Small intestine (tissue), 7 donors: Measurements from ENCODE around the gene TPST2. TPM values are rescaled to one million over a fixed set of nuclear protein-coding genes. Genes with fewer than 3 reads are reported as not detected.

Source experiments
- DNase-seq, 2 donors: peaks; one replicate each; pipeline versions ENCODE4 v3.0.0 to v3.0.0-alpha.2; 2013
- FAIRE-seq: peaks from 2 replicates; lab custom pipeline; 2012; peaks lifted over from hg19 to GRCh38; lab: Jason Lieb, UNC
- H3K27ac ChIP-seq, 3 donors: one replicate each; pipeline ENCODE4 v1.5.1; 2013; ENCODE audit warnings: low read length in 2 of 3, mild to moderate bottlenecking in 2 of 3, control low read depth in 1 of 3, inconsistent platforms in 1 of 3, low read depth in 1 of 3, moderate library complexity in 1 of 3
- H3K27me3 ChIP-seq, 3 donors: one replicate each; pipeline ENCODE4 v1.6.1; 2013; ENCODE audit warnings: low read length in 3 of 3, inconsistent platforms in 1 of 3; ENCODE audit not compliant: control insufficient read depth in 3 of 3, insufficient read depth in 3 of 3
- H3K36me3 ChIP-seq, 3 donors: one replicate each; pipeline ENCODE4 v1.6.1; 2013; ENCODE audit warnings: low read length in 3 of 3, inconsistent platforms in 1 of 3, low read depth in 1 of 3, mild to moderate bottlenecking in 1 of 3, moderate library complexity in 1 of 3; ENCODE audit not compliant: control insufficient read depth in 3 of 3, insufficient read depth in 2 of 3
- H3K4me1 ChIP-seq, 3 donors: one replicate each; pipeline ENCODE4 v1.6.1; 2013; ENCODE audit warnings: low read length in 2 of 3, inconsistent platforms in 1 of 3, low read depth in 1 of 3, mild to moderate bottlenecking in 1 of 3, moderate library complexity in 1 of 3; ENCODE audit not compliant: control insufficient read depth in 3 of 3, insufficient read depth in 2 of 3
- H3K4me3 ChIP-seq, 3 donors: one replicate each; pipeline ENCODE4 v1.5.1; 2013; ENCODE audit warnings: low read length in 3 of 3, control low read depth in 1 of 3, inconsistent platforms in 1 of 3, low read depth in 1 of 3, mild to moderate bottlenecking in 1 of 3, moderate library complexity in 1 of 3
- H3K9me3 ChIP-seq, 2 donors: one replicate each; pipeline ENCODE4 v1.6.1; 2013; ENCODE audit warnings: low read depth in 1 of 2, low read length in 1 of 2; ENCODE audit not compliant: control insufficient read depth in 2 of 2, insufficient read depth in 1 of 2
- WGBS, 3 donors: extraction: QIAGEN DNeasy Blood & Tissue Kit; methylation state at CpG; one replicate each; pipeline ENCODE4 v1.1.7; 2013; 5-methylcytosine and 5-hydroxymethylcytosine counted together
- polyA plus RNA-seq, 4 donors: library from polyadenylated mRNA; stranded (reverse) in 3 of 4; unstranded in 1 of 4; fragments of 200-250 nt in 3 of 4; fragments of 120-200 nt in 1 of 4; gene quantifications; one replicate each; pipeline versions ENCODE4 v1.2.1 to v1.2.3, GENCODE V29; 2013
- donor health status: healthy with polysubstance abuse.
- donor health status: control.
- donor health status: control.
- donor health status: Bipolar disorder and iron deficiency.
- donor health status: healthy.

The TPST2 gene
- polyA plus RNA-seq, 4 donors, result 6.3 to 29.2 (median 16.6) TPM

DNA sequence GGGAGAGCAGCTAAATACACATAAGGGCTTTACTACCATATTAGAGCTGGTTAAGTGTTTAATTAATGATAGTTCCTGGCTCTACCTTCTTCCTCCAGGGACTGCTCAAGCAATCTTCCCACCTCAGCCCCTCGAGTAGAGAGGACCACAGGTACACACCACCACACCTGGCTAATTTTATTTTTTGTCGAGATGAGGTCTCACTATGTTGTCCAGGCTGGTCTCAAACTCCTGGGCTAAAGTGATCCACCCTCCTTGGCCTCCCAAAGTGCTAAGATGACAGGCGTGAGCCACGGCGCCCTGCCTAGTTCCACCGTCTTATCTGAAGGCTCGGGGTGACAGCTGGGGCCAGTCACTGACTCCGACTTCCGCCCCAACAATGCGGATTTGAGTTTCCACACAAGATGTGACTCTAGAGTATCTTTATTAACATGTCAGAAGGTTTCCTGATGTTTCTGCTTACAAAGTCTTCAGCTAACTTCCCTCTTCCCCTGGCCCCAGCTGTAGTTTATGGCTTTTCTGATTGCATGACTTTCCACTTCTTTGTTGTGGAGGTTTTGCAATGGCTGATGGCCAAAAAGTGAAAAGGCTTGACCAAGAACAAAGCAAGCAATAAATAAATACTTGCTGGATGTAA lies 16.8 kb downstream of the TPST2 start:
- peaks cover 0 to 8% (median 0%) of the 10 kb centered on the region in 3 donors for H3K36me3 ChIP-seq
- no peaks in the 10 kb centered on the region for H3K27me3 ChIP-seq
- H3K4me3 ChIP-seq, result no peak overlapping the region
- FAIRE-seq (no peak), DNase-seq (peak; percentile 56 to 63)
- 15 to 42% (median 35%) methylated on average over 10 of the region's 10 CpGs for WGBS, 3 donors
- H3K4me1 ChIP-seq, result peaks cover 0 to 2% (median 2%) of the 10 kb centered on the region in 3 donors
- peak overlapping the region in 1 of 3 donors; percentile 71 for H3K27ac ChIP-seq
- H3K9me3 ChIP-seq, result no peaks in the 10 kb centered on the region

DNA sequence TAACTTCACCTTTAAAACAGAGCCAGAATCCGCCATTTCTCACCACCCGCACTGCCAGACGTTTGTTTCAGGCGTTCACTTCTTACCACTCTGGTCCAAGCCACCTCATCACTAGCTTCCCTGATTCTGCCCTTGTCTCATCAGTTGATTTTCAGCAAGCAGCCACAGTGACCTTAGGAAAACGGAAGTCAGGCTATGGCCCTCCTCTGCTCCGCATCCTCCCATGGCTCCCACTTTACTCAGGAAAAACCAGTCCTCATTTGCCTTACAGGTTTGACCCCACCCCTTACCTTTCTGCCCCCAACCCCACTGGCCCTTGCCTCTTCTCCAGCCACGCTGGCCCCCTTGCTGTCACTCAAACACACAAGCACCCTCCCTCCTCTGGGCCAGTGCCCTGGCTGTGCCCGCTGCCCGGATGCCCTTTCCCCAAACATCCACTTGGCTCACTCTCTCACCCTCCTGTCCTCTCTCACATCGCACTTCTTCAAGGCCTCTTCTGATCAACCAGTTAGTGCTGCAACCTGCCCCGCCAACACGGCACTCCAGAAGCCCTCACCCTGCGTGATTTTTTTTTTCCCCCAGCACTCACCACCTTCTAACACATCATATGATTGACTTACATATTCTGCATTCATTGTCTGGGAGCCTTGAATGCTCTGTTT lies 18.9 kb downstream of the TPST2 start:
- FAIRE-seq, result no peak
- Histone ChIP-seq H3K9me3 (no peaks in the 10 kb centered on the region), H3K4me1 (peaks cover 0 to 2% (median 2%) of the 10 kb centered on the region in 3 donors), H3K27ac (no peak overlapping the region), H3K36me3 (peaks cover 0 to 7% (median 0%) of the 10 kb centered on the region in 3 donors), H3K27me3 (no peaks in the 10 kb centered on the region), H3K4me3 (no peak overlapping the region)
- DNase-seq, result no peak
- WGBS, 3 donors, result 91 to 93% (median 92%) methylated on average over 13 of the region's 13 CpGs

DNA sequence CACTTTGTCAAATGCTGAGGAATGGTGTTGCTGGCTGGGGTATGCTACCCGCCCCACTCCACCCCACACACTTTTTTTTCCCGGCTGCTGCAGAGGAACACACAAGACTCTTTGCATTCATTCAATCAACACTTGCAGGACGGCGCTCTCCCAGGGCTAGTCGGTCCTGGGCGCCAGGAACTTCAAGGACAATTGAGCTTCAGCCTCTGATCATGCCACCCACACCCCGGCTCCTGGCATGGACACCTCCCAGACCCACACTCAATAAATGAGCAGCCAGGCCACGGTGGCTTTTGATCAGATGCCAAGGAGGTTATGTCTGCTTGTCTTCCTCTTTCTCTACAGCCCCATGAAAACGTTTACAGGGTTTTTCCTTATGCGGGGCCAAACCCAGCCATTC lies 19.8 kb downstream of the TPST2 start:
- Histone ChIP-seq H3K4me3 (no peak overlapping the region), H3K9me3 (no peaks in the 10 kb centered on the region), H3K36me3 (peaks cover 0 to 8% (median 0%) of the 10 kb centered on the region in 3 donors), H3K27me3 (no peaks in the 10 kb centered on the region), H3K27ac (no peak overlapping the region), H3K4me1 (peaks cover 0 to 2% (median 2%) of the 10 kb centered on the region in 3 donors)
- FAIRE-seq, result no peak
- WGBS, 3 donors, result 29 to 41% (median 35%) methylated on average over 10 of the region's 10 CpGs
- DNase-seq, result peak in 1 of 2 donors; percentile 10

DNA sequence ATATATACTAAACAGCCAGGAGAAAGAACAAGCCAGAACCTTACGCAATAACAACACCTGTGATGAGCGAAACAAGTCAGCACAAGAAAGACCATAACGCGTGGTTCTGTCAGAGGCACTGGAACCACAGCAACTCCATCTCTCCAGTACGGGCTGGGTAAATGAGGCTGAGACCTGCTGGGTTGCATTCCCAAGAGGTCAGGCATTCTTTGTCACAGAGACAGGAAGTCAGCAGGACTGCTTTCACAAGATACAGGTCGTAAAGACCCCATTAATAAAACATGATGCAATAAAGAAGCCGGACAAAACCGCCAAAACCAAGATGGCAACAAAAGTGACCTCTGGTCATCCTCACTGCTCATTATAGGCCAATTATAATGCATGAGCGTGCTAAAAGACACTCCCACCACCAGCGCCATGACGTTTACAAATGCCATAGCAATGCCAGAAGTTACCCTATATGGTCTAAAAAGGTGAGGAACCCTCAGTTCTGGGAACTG lies 21.7 kb downstream of the TPST2 start:
- FAIRE-seq, result no peak
- Histone ChIP-seq H3K27me3 (no peaks in the 10 kb centered on the region), H3K4me1 (peaks cover 0 to 2% (median 0%) of the 10 kb centered on the region in 3 donors), H3K4me3 (no peak overlapping the region), H3K27ac (no peak overlapping the region), H3K36me3 (peaks cover 0 to 21% (median 0%) of the 10 kb centered on the region in 3 donors), H3K9me3 (no peaks in the 10 kb centered on the region)
- WGBS, 3 donors, result 82 to 91% (median 89%) methylated on average over 11 of the region's 11 CpGs
- no peak for DNase-seq

DNA sequence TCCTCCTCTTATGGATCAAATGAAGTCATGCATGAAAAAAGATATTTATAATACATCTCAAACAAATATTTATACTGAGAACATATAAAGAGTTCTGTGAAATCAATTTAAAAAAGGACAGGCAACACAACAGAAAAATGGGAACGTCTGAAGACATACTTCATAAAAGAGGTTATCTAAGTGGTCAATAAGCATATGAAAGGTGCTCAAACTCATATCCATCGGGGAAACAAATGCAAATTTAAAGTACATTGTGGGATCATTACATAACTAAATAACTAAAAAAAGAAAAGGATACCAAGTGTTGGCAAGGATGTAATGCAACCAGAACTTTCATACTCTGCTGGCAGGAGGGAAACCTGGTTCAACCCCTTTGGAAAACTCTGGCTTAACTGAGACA lies 22.3 kb downstream of the TPST2 start:
- no peaks in the 10 kb centered on the region for H3K27me3 ChIP-seq
- no peaks in the 10 kb centered on the region for H3K4me1 ChIP-seq
- 84 to 88% (median 87%) methylated on average over 2 of the region's 2 CpGs for WGBS, 3 donors
- H3K36me3 ChIP-seq, result peaks cover 0 to 21% (median 0%) of the 10 kb centered on the region in 3 donors
- no peak for DNase-seq
- H3K27ac ChIP-seq, result no peak overlapping the region
- H3K9me3 ChIP-seq, result no peaks in the 10 kb centered on the region
- no peak overlapping the region for H3K4me3 ChIP-seq
- FAIRE-seq, result no peak

DNA sequence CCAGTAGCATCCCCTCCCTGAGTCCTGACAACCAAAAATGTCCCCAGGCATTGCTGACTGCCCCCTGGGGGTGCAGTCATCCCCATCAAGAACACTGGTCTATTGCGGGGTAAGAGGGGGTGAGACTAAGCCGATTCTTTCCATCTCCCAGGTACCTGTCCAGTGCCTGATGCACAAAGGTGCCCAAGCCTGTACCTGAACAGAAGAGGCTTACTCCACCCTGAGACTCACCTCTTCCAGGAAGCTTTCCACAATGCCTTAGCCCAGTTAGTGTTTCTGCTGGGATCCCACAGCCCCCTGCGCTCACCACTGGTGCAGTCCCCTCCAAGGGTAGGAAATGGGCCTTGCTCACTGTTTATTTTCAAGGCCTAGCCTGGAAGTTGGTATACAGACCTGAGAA lies 22.9 kb downstream of the TPST2 start:
- DNase-seq, result no peak
- H3K27me3 ChIP-seq, result no peaks in the 10 kb centered on the region
- no peaks in the 10 kb centered on the region for H3K9me3 ChIP-seq
- no peak overlapping the region for H3K4me3 ChIP-seq
- no peak for FAIRE-seq
- no peak overlapping the region for H3K27ac ChIP-seq
- H3K4me1 ChIP-seq, result no peaks in the 10 kb centered on the region
- WGBS, 3 donors, result 94 to 100% (median 96%) methylated on average over 3 of the region's 3 CpGs
- peaks cover 0 to 21% (median 0%) of the 10 kb centered on the region in 3 donors for H3K36me3 ChIP-seq

DNA sequence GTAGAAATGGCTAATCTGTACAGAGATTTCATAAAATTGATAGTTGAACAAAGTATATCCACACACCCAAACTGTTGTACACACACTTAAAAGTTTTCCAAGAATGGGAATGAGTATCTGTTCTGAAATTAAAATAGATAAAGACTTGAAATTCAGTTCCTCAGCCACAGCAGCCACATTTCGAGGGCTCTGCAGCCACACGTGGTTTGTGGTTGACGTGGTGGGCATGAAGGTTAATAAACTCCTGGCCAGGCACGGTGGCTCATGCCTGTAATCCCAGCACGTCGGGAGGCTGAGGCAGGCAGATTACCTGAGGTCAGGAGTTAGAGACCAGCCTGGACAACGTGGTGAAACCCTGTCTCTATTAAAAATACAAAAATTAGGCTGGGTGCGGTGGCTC lies 24.0 kb downstream of the TPST2 start:
- H3K27me3 ChIP-seq, result no peaks in the 10 kb centered on the region
- FAIRE-seq (no peak), DNase-seq (no peak)
- no peak overlapping the region for H3K27ac ChIP-seq
- H3K9me3 ChIP-seq, result no peaks in the 10 kb centered on the region
- no peaks in the 10 kb centered on the region for H3K4me1 ChIP-seq
- H3K36me3 ChIP-seq, result peaks cover 0 to 21% (median 0%) of the 10 kb centered on the region in 3 donors
- H3K4me3 ChIP-seq, result no peak overlapping the region
- 74 to 83% (median 75%) methylated on average over 8 of the region's 8 CpGs for WGBS, 3 donors

DNA sequence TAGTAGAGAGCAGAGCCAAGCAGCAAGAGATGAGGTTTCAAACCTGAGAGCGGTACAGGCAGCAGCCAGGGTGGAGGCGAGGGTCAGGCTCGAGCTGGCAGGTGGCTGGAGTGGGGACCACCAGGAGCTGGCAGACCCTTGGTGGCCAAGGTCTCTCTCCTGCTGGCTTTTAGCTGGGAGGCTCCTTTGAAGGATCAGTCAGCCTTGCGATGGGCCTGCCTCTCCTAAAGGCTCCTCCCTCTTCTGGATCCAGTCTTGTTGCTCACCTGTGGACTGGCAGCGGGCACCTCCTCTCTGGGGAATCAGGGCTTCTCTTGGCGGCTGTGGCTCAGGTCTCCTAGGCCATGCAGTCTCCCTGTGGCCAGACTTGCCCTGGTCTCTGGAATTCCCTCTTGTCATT lies 24.8 kb downstream of the TPST2 start:
- Histone ChIP-seq H3K36me3 (peaks cover 0 to 17% (median 0%) of the 10 kb centered on the region in 3 donors), H3K4me3 (no peak overlapping the region), H3K9me3 (no peaks in the 10 kb centered on the region), H3K27me3 (no peaks in the 10 kb centered on the region), H3K4me1 (no peaks in the 10 kb centered on the region), H3K27ac (no peak overlapping the region)
- WGBS, 3 donors, result 93 to 94% (median 93%) methylated on average over 6 of the region's 6 CpGs
- DNase-seq, result no peak
- FAIRE-seq, result no peak
